HG02588 (cell line): ENCODE results near the gene IFRD2.
"Not testable (repeated sequence)": the region's sequence is repeated elsewhere in the genome, so short reads cannot be mapped to it uniquely, and the experiment has no call there.

Experiments used
- ATAC-seq: cut with Tn5 transposase; IDR thresholded peaks from one replicate; pipeline ENCODE4 v1.9.1; 2021; ENCODE audit warnings: mild to moderate bottlenecking, moderate library complexity; ENCODE audit not compliant: unreplicated experiment

IFRD2 gene

DNA sequence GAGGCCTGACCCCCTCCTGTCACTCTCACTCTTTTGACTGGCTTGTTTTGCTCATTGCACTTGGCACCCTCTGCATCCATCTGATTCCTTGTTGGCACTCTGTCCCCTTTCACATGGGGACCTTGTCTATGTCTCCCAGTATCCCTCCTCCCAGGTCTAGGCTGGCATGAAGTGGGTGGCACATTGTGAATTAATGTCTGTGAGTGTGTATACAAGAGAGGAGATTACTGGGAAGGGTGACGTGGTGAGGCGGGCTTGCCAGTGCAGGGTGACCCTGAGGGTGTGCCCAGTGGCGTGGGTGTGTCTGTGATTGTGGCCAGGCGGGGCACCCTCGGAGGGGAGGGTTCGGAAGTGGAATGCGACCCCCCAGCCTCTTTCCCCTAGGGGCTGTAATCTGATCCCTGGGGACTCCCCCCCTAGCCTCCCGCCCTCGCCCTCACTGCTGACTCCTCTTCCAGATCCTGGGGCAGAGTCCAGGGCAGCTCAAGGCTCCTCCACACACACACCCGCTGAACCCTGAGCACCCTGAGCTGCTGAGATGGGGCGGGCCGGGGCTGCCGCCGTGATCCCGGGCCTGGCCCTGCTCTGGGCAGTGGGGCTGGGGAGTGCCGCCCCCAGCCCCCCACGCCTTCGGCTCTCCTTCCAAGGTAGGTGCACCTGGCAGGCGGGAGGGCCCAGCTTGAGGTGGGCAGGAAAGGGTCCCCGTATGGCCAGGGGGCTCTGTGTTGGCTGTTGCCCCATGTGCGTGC, 23.4 kb downstream of the IFRD2 start, which contains the start of gene SEMA3B:
Gene SEMA3B, plus strand, starts transcription at position 445 of the 749 bp plus-strand sequence. Its CDS starts 94 bp downstream, at position 539.
- ATAC-seq, result no peak

DNA sequence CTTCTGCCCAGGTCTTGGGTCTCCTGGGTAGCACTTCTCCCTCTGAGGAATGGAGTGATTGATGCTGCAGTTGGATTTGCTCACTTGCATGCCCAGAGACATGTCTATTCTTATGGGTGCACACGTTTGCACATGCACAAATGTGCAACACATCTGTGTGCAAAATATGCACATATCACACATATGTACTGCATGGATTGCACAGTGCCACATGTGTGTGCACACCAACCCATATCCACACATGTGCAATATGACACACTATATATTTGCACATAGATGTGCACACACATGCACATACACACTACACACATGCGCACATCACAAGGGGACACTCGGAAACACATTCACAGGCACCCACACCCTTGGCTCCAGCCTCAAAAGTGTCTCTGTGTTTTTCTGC, 24.0 kb downstream of the IFRD2 start:
- ATAC-seq, result no peak

GRCh38 chr3:50267280-50267913, 24.8 kb downstream of the IFRD2 start:
- no peak for ATAC-seq

DNA sequence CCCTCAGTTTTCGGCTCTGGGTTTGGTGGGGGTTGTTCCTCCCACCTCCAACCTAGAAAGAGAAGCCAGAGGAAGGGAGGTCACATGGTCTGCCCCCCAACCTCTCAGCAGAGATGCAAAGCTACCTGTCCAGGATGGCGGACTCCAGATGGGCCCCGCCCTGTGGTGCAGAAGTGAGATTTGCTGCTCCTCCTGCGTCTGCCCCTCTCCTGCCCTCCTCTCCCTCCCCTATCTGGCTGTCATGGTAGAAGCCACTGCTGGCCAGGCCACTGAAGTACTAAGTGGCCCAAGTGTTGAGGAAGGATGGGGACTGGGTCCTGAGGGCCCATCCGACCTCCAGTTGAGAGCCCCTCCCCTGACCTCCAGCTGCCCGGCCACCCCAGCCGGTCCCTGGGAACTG, 25.4 kb downstream of the IFRD2 start:
- no peak for ATAC-seq

GRCh38 chr3:50266017-50266416, 26.2 kb downstream of the IFRD2 start:
- no peak for ATAC-seq

GRCh38 chr3:50265571-50265970, 26.7 kb downstream of the IFRD2 start:
- no peak for ATAC-seq

GRCh38 chr3:50264964-50265485, 27.2 kb downstream of the IFRD2 start:
- no peak for ATAC-seq

- ATAC-seq, result no peak
Observed at GRCh38 chr3:50264383-50264963, 27.8 kb downstream of the IFRD2 start.

DNA sequence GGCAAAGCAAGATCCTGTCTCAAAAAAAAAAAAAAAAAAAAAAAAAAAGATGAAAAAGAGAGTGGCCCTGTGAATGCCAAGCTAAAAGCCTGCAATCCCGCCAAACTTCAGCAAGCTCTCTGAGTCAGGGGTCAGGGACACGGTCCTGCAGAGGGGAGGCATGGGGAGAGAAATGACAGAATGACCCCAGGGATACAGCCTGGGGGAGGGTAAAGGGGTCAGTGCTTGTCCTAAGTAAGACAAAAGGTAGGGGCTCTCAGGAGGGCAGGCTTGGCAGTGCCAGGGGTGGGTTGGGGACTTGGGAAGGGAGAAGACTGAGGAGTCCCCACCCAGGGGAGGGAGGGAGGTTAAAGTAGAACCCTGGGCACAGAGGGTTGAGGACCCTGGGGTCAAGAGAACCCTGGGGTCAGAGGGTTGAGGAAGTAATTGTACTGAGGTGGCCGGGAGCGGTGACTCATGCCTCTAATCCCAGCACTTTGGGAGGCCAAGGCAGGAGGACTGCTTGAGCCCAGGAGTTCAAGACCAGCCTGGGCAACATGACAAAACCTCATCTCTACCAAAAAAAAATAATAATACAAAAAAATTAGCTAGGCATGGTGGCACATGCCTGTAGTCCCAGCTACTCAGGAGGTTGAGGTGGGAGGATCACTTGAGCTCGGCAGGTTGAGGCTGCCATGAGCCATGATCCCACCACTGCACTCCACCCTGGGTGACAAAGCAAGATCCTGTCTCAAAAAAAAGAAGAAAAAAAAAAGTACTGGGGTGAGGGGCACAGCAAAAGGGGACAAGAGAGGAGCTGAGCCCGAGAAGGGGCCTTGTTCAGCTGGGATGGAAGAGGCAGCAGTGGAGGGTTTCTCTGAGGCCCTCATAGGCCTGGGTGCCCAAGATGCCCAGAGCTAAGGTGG, 28.5 kb downstream of the IFRD2 start:
- no peak for ATAC-seq

- no peak for ATAC-seq
Observed at GRCh38 chr3:50262778-50263177, 29.5 kb downstream of the IFRD2 start.

GRCh38 chr3:50262200-50262599, 30.0 kb downstream of the IFRD2 start:
- ATAC-seq, result not testable (repeated sequence)

DNA sequence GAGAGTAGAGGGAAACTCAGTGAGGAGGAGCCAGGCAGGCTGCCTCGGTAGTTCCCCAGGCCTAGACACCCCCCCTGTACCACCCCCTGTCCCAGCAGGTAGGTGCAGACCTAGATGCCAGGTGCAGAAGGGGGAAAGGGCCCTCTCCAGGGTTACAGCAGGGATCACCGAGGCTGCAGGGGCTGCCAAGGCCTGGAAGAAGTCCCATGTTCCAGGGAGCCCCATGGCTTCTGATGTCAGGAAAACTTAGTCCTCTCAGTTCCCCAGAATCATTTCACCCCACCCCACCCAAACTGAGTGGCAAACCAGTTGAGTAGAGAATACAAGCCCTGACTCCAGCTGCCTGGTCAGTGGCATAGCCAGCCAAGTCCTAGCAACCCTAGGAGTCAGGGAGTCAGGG, 30.7 kb downstream of the IFRD2 start:
- ATAC-seq, result no peak

DNA sequence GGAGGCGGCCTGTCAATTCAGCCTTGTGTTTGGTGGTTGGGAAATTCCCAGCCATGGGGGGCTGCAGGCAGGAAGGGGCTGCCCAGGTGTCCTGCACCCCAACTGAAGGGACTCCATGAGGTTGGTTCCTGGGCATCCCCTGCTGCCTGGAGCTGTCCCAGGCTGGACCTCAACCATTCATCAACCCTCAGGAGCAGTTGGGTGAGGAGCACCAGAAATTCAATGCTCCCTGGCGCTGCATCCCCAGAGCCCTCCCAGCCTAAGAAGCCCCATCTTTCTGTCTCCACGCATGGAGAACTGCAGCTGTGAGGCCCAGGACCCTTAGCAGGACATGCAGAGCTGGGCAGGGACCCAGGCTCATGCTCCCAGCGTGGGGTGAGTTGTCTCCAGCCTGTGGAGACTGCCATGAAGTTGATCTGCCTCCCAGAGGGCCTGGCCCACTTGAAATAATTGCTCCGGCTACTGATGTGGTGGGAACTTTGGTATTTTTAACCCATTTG, 31.2 kb downstream of the IFRD2 start:
- ATAC-seq, result no peak

GRCh38 chr3:50260027-50260941, 31.9 kb downstream of the IFRD2 start:
- peak; percentile 80 for ATAC-seq

DNA sequence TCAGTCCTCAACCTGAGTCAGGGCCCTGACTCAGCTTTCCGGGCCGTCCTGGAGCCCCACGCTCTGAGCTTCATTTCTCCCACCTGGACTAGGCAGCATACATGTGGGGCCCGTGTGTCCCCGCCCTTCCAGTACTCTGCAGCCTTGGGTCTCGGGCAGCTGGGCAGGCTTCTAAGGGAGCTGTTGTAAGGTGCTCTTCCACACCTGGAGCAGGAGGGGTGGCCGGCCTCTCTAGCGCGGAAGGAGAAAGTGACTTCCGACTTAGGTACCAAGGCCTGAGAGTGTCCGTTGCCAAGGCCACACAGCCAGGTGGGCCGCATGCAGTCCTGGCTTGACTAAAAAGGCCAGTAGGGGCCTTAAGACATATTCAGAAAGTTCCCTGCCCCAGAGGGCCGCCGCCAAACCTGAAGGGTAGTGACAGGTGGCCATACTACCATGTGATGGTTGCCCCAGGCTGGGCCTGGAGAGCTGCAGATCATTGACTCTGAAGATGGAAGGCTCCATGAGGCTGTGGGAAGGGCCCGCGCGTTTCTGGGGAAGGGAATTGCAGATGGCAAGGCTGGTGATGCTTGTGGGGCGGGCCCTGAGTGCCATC, 32.7 kb downstream of the IFRD2 start:
- no peak for ATAC-seq

DNA sequence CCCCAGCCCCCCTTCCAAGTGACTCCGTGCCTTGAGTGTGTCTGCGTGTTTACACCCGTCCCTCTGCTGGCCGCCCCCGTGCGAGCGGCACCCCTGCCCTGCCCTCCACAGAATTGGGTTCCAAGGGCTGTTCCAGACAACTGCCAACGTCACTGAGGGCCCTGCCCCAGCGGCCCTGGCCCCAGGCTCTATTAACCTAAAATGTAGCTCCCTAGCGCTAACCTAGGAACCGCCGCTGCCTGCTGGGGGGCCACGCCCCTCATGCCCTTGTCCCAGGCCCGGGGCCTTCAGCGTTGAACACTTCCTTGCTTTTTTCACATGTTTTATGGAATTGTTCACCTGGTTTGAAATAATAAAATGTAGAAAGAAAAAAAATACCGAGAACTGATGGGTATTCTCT, 33.2 kb downstream of the IFRD2 start:
- ATAC-seq, result no peak

DNA sequence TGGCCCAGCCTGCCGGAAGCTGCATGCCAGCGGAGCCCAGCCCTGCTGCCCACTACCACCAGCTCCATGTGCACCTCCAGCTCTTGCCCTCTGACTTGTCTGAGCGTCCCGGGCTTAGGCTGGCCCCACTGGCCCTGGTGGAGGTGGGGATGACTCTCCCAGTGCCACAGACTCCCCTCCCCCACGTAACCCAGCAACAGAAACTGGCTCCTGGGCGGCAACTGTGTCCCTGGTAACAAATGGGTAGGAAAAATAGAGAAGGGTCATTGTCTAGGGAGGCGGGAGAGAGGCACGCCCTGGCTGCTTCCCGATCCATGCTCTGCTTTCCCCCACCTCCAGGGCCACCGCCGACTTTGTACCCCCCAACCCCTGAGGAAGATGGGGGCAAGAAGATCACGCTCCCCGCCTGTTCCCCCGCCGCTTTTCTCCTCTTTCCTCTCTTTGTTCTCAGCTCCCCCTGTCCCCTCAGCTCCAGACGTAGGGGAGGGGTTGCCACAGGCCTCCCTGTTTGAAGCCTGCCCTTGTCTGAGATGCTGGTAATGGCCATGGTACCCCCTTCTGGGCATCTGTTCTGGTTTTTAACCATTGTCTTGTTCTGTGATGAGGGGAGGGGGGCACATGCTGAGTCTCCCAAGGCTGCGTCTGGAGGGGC, 34.1 kb downstream of the IFRD2 start:
- ATAC-seq, result no peak

DNA sequence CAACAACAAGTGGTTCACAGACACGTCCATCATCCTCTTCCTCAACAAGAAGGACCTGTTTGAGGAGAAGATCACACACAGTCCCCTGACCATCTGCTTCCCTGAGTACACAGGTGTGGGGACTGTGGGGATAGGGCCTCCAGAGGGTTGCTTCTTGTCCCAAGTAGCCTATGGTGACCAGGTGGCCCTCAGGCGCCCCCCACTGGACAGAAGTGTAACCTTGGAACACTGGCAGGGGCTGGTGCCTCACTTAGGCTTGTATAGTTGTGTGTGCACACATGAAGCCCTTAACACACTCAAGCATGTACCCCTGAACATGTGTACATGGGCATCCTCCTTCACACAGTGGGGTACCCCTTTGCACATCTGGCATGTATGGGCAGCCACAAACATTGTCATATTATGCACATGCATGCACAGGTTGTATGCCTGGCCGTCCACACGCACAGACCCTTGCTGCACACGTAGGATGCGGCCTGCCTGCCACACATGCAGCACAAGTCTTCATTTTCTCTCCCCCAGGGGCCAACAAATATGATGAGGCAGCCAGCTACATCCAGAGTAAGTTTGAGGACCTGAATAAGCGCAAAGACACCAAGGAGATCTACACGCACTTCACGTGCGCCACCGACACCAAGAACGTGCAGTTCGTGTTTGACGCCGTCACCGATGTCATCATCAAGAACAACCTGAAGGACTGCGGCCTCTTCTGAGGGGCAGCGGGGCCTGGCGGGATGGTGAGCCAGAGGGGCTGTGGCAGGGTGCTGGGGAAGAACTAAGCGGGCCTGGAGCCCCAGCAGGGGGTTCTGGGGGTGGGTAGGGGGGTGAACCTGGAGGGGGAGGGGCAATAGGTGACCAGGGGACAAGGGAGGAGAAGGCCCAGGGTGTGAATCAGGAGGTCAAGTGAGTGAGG, 35.0 kb downstream of the IFRD2 start:
- ATAC-seq, result no peak
